Fibroblast of mammary gland (primary cell): ENCODE results near the gene PALB2.
A peak's percentile ranks its signal among the peaks of the same experiment; 100 is the strongest.

Source experiments
- DNase-seq: peaks from one replicate; pipeline ENCODE4 v3.0.0-alpha.2; 2010; ENCODE audit warnings: low read depth
- H3K4me3 ChIP-seq: 2 replicates; pipeline ENCODE4 v1.5.1; 2011; ENCODE audit warnings: low read depth, mild to moderate bottlenecking, low read length, moderate library complexity; ENCODE audit not compliant: control insufficient read depth
- CTCF ChIP-seq: conservative IDR thresholded peaks from 2 replicates; pipeline ENCODE4 v1.5.1; 2011; ENCODE audit warnings: low read depth, low read length, inconsistent platforms; ENCODE audit not compliant: control insufficient read depth, insufficient read depth

The PALB2 gene

DNA sequence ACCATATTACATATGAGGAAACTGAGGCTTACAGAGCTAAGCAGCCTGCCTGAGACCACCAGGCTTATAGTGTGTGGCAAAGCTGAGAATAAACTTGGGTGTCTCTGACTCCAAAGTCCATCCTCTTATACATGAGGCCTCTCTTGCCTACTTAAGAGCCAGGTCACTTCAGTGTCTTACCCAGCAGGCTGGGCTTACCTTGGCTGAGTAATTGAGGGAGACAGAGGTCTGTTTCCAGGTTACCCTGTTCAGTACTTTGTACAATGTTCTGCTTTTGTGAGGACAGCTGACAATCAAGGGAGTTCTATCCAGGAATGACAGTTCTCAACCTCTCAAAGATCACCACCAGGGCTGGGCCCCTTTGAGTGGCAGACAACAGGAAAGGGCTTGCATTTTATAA is 59.3 kb downstream of the PALB2 start:
- no peak overlapping the region for H3K4me3 ChIP-seq
- TF ChIP-seq CTCF: no peak
- DNase-seq: no peak

DNA sequence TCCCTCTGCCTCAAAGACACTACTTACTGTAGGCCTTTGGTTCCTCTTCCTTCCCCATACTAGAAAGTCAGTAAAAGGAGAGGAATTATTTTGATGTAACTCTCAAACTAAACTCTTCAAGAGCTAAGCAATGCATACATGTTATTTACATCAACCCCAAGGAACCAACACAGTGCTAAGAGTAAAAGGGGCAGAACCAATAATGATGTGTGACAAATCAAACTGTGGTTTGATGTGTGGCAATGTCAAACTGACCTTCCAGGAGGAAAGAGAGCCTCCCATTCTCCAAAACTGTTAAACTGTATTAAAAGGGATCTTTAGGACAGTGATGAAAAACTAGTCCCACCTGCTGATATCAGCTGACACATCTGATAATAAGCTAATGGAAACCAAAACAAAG is 60.7 kb downstream of the PALB2 start:
- no peak for DNase-seq
- no peak for TF ChIP-seq CTCF
- no peak overlapping the region for H3K4me3 ChIP-seq

DNA sequence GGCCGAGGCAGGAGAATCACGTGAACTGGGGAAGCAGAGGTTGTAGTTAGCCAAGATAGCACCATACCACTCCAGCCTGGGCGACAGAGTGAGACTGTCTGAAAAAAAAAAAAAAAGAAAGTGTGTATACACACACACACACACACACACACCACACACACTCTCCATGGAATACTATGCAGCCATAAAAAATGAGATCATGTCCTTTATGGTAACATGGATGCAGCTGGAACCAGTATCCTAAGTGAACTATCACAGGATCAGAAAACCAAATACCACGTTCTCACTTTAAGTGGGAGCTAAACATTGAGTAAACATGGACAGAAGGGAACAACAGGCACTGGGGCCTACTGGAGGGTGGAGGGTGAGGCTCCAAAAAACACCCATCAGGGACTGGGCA is 61.7 kb downstream of the PALB2 start:
- no peak for DNase-seq
- H3K4me3 ChIP-seq: no peak overlapping the region
- no peak for TF ChIP-seq CTCF

- no peak overlapping the region for H3K4me3 ChIP-seq
- DNase-seq: peak; percentile 23
- TF ChIP-seq CTCF: no peak
These were observed 62.8 kb downstream of the PALB2 start for GRCh38 chr16:23578101-23578830.

GRCh38 chr16:23577493-23577892 is 63.6 kb downstream of the PALB2 start:
- H3K4me3 ChIP-seq: no peak overlapping the region
- no peak for DNase-seq
- no peak for TF ChIP-seq CTCF

GRCh38 chr16:23575834-23576233 is 65.3 kb downstream of the PALB2 start:
- DNase-seq: no peak
- no peak for TF ChIP-seq CTCF
- no peak overlapping the region for H3K4me3 ChIP-seq

DNA sequence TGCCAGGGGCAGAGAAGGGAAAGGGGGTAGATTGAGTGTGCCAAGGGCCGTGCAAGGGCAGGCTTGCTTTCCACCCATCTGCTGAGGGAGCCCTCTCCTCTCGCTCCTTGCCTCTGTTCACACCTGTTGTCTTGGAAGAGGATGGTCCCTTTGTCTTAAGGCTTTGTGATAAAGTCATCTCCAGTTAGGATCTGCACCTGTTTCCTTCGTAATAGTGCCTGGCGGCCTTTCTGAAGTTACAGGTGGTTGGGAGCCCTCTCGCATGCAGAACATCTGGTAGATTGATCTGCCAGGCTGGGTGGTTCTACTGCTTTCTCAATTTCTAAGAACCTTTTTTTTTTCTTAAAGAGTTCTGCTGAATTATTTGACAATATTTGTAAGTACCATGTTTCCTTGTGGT is 67.3 kb downstream of the PALB2 start:
- H3K4me3 ChIP-seq: no peak overlapping the region
- TF ChIP-seq CTCF: no peak
- DNase-seq: no peak
